ENCODE measurements around the gene TMEM89.

Gene TMEM89

DNA sequence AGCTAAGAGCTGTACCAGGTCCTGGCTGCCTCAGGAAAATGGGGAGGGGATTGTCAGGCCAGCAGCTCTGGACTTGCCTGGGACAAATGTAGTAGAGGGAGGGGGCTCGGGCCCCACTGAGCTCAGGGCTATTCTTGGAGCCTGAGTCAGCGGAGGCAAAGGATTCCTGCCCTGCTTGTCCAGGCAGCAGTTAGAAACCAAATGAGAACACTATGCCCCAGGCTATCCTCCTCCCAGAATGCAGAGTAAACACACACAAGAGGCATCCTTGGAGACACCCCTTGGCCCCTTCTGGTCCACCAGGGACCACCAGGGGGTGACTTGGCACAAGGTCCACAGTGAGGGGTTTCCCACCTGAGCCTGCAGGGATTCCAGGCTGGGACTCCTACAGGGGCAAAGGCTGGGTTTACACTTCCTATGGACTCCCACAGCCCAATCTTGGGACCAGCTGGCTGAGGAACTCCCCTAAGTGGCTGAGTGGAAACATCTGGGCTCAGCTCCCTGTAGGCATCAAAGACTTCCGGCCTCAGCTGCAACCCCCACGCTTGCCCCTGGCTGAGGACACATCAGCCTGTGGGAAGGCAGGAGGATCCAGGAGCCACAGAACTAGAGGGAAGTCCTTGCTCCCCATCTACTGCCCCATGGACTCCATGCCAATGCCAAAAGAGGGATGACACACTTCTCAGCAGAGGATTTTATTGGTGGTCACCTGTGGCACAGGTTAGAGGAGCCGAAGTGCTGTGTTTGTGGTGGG, 23.1 kb downstream of the TMEM89 start:
- peaks cover 28 to 52% (median 36%) of the 10 kb centered on the region in 10 experiments for H3K4me1 ChIP-seq
- H4K20me1 ChIP-seq = peaks cover 34 to 99% (median 79%) of the 10 kb centered on the region in 11 experiments; a peak in 21 of 22 replicates
- H3K27ac ChIP-seq = peak overlapping the region in 6 of 11 experiments; percentile 5 to 45 (median 38); a peak in 7 of 22 replicates
- no peaks in the 10 kb centered on the region for H3K9me3 ChIP-seq (replicated peaks in 1 of 11)
- H3K36me3 ChIP-seq = peaks cover 60 to 71% (median 64%) of the 10 kb centered on the region in 11 experiments
- H3K27me3 ChIP-seq = peaks cover 27 to 38% (median 34%) of the 10 kb centered on the region in 11 experiments
- H3K4me2 ChIP-seq = peak overlapping the region; percentile 32 to 85 (median 71); a peak in 21 of 22 replicates
- H3K9ac ChIP-seq = peak overlapping the region in 6 of 11 experiments; percentile 7 to 56 (median 22); a peak in 4 of 22 replicates
- no peak for TF ChIP-seq Cebpa-rat (IDR thresholded peaks at IDR 0.05)
- H3K4me3 ChIP-seq = no peak overlapping the region

DNA sequence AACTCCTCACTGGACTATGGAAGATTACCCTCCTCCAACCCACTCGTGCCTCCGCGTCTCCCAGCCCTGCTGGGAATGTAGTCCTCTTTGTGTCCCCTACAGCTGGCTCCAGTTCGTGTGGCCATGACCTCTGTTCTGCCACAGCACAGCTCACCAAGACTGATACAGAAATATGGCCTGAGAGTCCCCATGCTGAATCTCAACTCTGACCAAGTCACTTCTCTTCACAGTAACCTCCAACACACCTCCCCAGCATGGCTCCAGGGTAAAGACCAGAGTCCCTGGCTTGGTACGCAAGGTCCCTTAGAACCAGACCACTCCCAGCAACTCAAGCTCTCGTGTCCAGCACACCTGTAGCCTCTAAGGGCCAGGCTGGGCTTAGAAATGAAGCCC, 24.2 kb downstream of the TMEM89 start:
- no peak overlapping the region for H3K4me3 ChIP-seq
- peaks cover 38 to 49% (median 45%) of the 10 kb centered on the region in 11 experiments for H3K27me3 ChIP-seq
- H3K4me2 ChIP-seq = no peak overlapping the region; a peak in 1 of 22 replicates
- H3K27ac ChIP-seq = no peak overlapping the region
- TF ChIP-seq Cebpa-rat (IDR thresholded peaks at IDR 0.05) = no peak
- peaks cover 28 to 52% (median 36%) of the 10 kb centered on the region in 10 experiments for H3K4me1 ChIP-seq
- H3K9ac ChIP-seq = no peak overlapping the region
- no peaks in the 10 kb centered on the region for H3K9me3 ChIP-seq (replicated peaks in 1 of 11)
- H3K36me3 ChIP-seq = peaks cover 49 to 60% (median 53%) of the 10 kb centered on the region in 11 experiments
- peaks cover 26 to 88% (median 72%) of the 10 kb centered on the region in 11 experiments; a peak in 21 of 22 replicates for H4K20me1 ChIP-seq

DNA sequence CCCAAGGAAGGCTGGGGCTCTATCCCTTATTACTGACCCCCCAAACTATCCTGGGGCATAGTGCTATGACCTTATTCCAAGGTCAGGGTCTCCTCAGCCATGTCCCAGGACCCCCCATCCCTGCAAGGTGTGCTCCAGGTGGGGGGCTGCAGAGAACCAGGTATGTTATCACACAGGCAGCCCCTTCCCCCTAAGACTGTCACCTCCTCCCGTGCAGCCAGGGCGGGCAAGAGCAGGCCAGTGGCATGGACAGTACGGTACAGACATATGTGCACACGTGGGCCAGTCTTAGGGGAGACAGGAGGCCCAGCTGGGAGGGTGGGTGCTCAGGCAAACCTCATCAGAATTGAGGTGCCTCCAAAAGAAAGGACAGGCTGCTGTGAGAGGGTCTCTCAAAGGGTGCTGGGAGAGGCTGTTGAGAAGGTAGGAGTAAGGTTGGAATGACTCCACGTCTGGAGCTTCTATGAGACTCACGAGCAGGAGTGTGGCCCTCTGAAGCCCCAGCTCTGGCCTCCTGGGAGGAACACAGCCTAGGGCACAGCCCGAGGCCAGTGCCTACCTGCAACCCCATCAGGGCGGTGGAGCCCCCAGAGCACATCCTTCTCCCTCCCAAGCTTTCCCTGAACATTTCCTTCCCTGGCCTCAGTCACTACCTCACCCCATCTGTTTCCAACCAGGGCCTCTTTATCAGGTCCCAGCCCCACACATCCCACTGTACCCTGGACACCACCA, 24.7 kb downstream of the TMEM89 start:
- Histone ChIP-seq H3K4me2 (no peak overlapping the region), H3K27me3 (peaks cover 40 to 54% (median 50%) of the 10 kb centered on the region in 11 experiments), H3K4me3 (no peak overlapping the region), H3K4me1 (peaks cover 28 to 52% (median 36%) of the 10 kb centered on the region in 10 experiments), H4K20me1 (peaks cover 25 to 83% (median 71%) of the 10 kb centered on the region in 11 experiments; a peak in 21 of 22 replicates), H3K9ac (no peak overlapping the region), H3K9me3 (replicated peaks in 1 of 11) (no peaks in the 10 kb centered on the region), H3K36me3 (peaks cover 44 to 55% (median 48%) of the 10 kb centered on the region in 11 experiments), H3K27ac (no peak overlapping the region)
- TF ChIP-seq Cebpa-rat (IDR thresholded peaks at IDR 0.05) = no peak

DNA sequence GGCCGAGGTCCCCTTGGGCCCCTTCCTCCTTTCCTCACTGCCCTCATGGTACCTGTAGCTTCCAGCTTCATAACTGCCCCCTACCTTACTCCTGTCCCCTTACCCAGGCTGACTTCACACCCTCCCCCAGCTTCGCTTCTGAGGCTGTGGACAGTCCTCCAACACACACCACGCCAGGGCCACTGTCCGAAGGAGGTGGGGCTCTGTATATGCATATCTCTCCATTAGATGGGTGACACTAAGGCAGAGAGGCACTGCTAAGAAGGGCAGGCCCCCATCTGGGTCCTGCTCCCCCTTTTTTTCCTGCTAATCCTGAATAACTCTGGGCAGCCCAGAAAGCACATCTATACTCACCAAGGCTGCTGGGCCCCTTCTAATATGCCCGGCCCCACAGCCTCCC, 25.4 kb downstream of the TMEM89 start:
- Histone ChIP-seq H3K27me3 (peaks cover 40 to 61% (median 55%) of the 10 kb centered on the region in 11 experiments), H3K9ac (no peak overlapping the region), H3K9me3 (replicated peaks in 1 of 11) (no peaks in the 10 kb centered on the region), H3K4me2 (no peak overlapping the region; a peak in 1 of 22 replicates), H3K4me3 (no peak overlapping the region), H4K20me1 (peaks cover 20 to 76% (median 64%) of the 10 kb centered on the region in 11 experiments; a peak in 21 of 22 replicates), H3K4me1 (peaks cover 28 to 50% (median 36%) of the 10 kb centered on the region in 10 experiments), H3K27ac (no peak overlapping the region), H3K36me3 (peaks cover 37 to 48% (median 41%) of the 10 kb centered on the region in 11 experiments)
- no peak for TF ChIP-seq Cebpa-rat (IDR thresholded peaks at IDR 0.05)

DNA sequence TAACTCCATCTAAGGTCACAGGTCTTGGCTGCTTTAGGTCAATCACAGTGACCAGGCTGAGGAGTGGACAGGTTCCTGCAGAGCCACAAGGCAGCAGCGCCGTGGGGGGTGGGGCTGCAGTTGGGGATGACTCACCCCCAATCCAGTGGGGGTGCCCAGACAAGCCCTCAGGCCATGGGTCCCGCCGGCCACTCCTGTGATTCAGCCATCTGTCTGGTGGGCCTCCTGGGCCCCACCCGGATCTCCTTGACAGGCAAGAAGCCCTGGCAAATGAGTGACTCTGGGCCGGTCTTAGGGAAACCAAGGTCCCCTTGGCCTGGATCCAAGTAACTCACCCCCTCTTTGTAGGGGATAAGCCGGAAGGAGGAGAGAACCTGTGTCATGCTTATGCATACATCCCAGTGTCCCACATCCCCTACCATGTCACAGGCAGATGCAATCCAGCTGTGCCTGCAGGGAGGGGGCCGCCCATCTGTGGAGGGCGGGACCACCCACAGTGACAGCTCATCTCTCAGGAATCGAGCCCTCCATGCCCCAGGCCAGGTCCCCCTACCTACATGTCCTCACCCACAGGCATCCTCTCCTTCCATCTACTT, 25.9 kb downstream of the TMEM89 start:
- H3K36me3 ChIP-seq = peaks cover 31 to 43% (median 35%) of the 10 kb centered on the region in 11 experiments
- peak overlapping the region in 5 of 11 experiments; percentile 28 to 52 (median 38); a peak in 5 of 22 replicates for H3K4me2 ChIP-seq
- H3K9me3 ChIP-seq (replicated peaks in 1 of 11) = no peaks in the 10 kb centered on the region
- H3K4me3 ChIP-seq = no peak overlapping the region
- no peak overlapping the region for H3K9ac ChIP-seq
- H3K27me3 ChIP-seq = peaks cover 40 to 62% (median 57%) of the 10 kb centered on the region in 11 experiments
- H3K4me1 ChIP-seq = peaks cover 28 to 45% (median 36%) of the 10 kb centered on the region in 10 experiments
- H4K20me1 ChIP-seq = peaks cover 20 to 70% (median 59%) of the 10 kb centered on the region in 11 experiments; a peak in 21 of 22 replicates
- H3K27ac ChIP-seq = no peak overlapping the region
- no peak for TF ChIP-seq Cebpa-rat (IDR thresholded peaks at IDR 0.05)

DNA sequence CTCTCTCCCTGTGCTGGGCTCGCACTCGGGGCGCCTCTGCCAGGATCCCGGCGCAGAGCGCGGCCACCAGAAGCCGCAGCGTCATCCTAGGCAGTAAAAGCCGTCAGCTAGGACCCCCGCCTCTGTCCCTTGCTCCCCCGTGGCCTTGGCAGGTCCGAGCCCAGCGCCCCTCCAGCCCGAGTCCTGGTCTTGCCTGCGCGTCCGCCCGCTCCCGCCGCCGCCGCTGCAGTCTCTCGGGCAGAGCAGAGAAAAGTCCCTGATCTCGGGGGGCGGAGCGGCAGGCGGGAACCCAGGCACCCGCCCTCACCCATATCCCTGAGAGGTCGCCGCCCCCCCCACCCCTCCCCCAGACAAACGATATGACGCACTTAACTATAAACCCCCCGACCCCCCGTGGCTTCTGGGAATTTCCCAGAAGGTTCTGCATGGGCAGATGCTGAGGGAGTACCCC, 26.5 kb downstream of the TMEM89 start, which contains the start of gene COL7A1:
TSS of gene COL7A1 (minus strand) at position 255 of the 451 bp plus-strand sequence. CDS start at position 85, 170 bp downstream.
- no peak for TF ChIP-seq Cebpa-rat (IDR thresholded peaks at IDR 0.05)
- peaks cover 28 to 40% (median 33%) of the 10 kb centered on the region in 10 experiments for H3K4me1 ChIP-seq
- H3K9me3 ChIP-seq (replicated peaks in 1 of 11) = no peaks in the 10 kb centered on the region
- peak within 1 kb of the TSS in 3 of 11 experiments; percentile 23 to 66 (median 36); a peak in 4 of 22 replicates for H3K9ac ChIP-seq
- peaks cover 19 to 65% (median 54%) of the 10 kb centered on the region in 11 experiments; a peak in 21 of 22 replicates for H4K20me1 ChIP-seq
- H3K36me3 ChIP-seq = peaks cover 26 to 37% (median 30%) of the 10 kb centered on the region in 11 experiments
- H3K4me3 ChIP-seq = peak within 1 kb of the TSS in 4 of 10 experiments; percentile 9 to 35 (median 22); a peak in 4 of 20 replicates
- H3K27ac ChIP-seq = no peak within 1 kb of the TSS
- H3K27me3 ChIP-seq = peaks cover 40 to 67% (median 57%) of the 10 kb centered on the region in 11 experiments
- H3K4me2 ChIP-seq = peak within 1 kb of the TSS in 10 of 11 experiments; percentile 37 to 82 (median 54); a peak in 18 of 22 replicates

DNA sequence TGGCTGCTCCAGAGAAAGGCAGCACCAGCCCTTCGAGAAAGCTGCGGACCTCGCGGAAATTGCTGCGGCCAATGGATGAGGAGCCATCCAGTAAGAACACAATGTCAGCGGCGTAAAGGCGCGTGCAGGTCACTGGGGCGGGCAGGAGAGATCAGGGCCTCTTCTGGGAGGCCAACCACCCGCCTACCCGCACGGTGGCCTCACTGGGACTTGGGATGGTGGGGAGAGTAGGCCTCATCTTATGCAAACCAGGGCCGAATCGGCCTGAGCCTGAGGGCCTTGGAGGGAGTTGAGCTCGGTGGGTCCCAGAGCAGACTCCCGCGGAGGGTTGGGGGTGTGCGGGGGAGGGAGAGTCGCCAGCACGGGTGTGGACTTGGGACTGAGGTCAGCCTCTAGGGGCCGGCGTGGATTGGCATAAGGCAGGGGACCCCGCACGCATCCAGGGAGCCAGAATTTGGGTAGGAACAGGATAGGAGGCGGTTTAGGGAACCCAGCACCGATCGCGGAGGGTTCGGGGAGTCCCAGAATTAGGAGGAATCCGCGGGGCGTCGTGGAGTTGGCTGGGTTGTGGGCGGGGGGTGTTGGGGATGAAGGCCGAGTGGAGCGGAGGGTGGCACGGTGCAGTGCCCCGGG, 27.0 kb downstream of the TMEM89 start:
- Histone ChIP-seq H3K27me3 (peaks cover 40 to 72% (median 57%) of the 10 kb centered on the region in 11 experiments), H3K4me1 (peaks cover 22 to 34% (median 27%) of the 10 kb centered on the region in 10 experiments), H3K4me2 (peak overlapping the region in 10 of 11 experiments; percentile 37 to 82 (median 54); a peak in 17 of 22 replicates), H4K20me1 (peaks cover 14 to 60% (median 48%) of the 10 kb centered on the region in 11 experiments; a peak in 21 of 22 replicates), H3K27ac (no peak overlapping the region), H3K9me3 (replicated peaks in 1 of 11) (no peaks in the 10 kb centered on the region), H3K9ac (peak overlapping the region in 3 of 11 experiments; percentile 23 to 66 (median 36); a peak in 3 of 22 replicates), H3K36me3 (peaks cover 21 to 32% (median 24%) of the 10 kb centered on the region in 11 experiments), H3K4me3 (peak overlapping the region in 4 of 10 experiments; percentile 9 to 35 (median 22); a peak in 3 of 20 replicates)
- TF ChIP-seq Cebpa-rat (IDR thresholded peaks at IDR 0.05) = no peak
